ENCODE measurements around the gene MXRA5.

MXRA5 gene

GRCh38 chrX:3268829-3269228 is 77.6 kb downstream of the MXRA5 start:
- no peak for DNase-seq (ENCODE audit: low read depth)
- H3K4me3 ChIP-seq (replicated peaks; ENCODE audit: low read depth, low read length), result no peak overlapping the region
- TF ChIP-seq CTCF (IDR thresholded peaks at IDR 0.05; ENCODE audit: low read length, missing control alignments), result no peak

GRCh38 chrX:3263681-3264126 is 82.7 kb downstream of the MXRA5 start:
- no peak overlapping the region for H3K4me3 ChIP-seq (replicated peaks; ENCODE audit: low read depth, low read length)
- TF ChIP-seq CTCF (IDR thresholded peaks at IDR 0.05; ENCODE audit: low read length, missing control alignments), result no peak
- no peak for DNase-seq (ENCODE audit: low read depth)

GRCh38 chrX:3262901-3263300 is 83.6 kb downstream of the MXRA5 start:
- no peak overlapping the region for H3K4me3 ChIP-seq (replicated peaks; ENCODE audit: low read depth, low read length)
- DNase-seq (ENCODE audit: low read depth), result peak; percentile 82
- no peak for TF ChIP-seq CTCF (IDR thresholded peaks at IDR 0.05; ENCODE audit: low read length, missing control alignments)

Measured in fibroblast of pulmonary artery (primary cell).